Fibroblast of skin of right biceps (primary cell): Measurements from ENCODE around the gene CD300E.
"Not testable (repeated sequence)": the region's sequence is repeated elsewhere in the genome, so short reads cannot be mapped to it uniquely, and the experiment has no call there.

Source experiments
- DNase-seq: peaks from one replicate; pipeline ENCODE4 v3.0.0-alpha.2; 2013

CD300E gene

DNA sequence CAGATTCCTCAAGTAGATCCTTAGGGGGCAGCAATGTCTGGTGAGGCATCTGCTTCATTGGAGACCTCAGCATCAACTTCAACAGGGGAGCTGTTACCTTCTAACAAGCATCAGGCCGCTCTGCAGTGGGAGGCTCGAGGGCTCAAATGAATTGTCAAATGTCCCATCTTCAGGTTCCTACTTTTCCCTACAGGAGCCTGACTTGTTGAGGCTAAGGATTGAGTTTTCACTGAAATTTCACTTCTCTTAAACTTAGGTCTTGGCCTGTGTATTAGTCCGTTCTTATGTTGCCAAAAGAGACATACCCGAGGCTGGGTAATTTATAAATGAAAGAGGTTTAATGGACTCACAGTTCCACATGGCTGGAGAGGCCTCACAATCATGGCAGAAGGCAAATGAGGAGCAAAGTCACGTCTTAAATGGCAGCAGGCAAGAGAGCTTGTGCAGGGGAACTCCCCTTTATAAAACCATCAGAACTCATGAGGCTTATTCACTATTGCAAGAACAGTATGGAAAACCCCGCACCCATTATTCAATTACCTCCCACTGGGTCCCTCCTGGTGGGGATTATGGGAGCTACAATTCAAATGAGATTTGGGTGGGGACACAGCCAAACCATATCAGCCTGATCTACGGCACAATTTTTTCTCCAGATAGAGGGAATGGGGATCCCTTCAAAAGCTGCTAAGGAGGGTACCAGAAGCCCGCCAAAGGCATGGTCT is 26.3 kb downstream of the CD300E start:
- DNase-seq, result no peak

DNA sequence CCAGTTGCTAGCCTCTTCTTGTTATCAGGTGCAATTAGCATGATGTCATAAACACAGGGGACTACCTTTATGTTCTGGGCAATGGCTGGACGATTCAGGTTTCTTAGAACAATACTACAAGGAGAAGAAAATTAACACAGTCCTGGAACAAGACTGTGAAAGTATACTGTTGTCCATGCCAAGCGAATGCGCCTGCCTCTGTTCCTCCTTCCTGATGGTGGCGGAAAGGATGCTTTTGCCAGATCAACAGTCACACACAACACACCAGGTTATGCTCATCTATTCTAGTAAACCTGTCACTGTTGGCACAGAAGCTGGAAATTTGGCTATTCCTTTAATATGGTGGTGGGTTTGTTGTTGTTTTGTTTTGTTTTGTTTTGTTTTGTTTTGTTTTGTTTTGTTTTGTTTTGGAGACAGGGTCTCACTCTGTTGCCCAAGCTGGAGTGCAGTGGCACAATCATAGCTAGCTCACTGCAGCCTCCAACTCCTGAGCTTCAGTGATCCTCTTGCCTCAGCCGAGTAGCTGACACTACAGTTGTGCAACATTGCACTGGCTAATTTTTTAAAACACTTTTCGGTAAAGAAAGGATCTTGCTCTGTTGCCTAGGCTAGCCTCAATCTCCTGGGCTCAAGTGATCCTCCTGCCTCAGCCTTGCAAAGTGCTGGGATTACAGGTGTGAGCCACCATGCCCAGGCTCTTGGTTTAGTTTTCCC is 28.3 kb downstream of the CD300E start:
- no peak for DNase-seq

DNA sequence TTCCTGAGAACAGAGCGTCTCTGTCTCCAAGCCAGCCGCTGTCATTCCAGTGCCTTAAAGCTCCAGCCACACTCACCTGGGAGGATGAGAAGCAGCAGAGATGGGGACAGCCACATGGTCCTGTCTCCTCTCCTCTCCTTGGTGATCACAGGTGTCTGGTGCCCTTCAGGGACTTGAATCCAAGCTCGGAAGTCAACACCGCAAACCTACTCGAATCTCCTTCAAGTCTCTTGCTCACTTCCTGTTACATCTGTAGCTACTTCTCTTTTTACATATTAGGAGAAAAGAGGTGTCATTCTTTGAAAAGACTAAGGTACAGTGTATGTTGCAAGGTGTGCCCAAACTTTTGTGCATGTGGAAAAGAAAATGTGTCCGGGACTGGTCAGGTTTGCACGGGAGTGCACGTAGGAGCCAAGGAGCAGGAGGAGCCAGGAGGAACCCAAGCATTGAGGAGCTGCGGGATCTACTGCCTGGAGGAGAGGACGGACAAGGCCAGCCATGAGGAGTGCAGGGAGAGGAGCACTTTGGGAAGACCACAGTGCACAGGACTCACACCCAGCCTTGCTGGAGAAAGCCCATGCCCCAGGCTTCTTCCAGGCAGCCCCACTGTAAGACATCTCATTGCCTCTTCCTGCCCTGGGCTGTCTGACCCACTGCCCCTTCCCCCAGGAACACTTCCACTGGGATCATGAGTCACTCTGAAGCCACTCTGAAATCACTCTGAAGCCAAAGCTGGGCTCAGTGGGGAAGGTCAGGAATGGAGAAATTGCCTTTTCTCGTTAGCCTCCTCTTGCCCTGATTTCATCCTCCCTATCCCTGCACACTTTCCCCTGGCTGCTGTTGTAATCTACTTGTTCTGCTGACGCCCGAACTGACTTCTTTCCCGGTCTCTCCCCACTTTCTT is 31.2 kb downstream of the CD300E start, which contains the start of gene CD300LD:
Gene CD300LD, minus strand, starts transcription at position 197 of the 904 bp plus-strand sequence. Its CDS starts 81 bp downstream, at position 116.
- DNase-seq, result no peak

DNA sequence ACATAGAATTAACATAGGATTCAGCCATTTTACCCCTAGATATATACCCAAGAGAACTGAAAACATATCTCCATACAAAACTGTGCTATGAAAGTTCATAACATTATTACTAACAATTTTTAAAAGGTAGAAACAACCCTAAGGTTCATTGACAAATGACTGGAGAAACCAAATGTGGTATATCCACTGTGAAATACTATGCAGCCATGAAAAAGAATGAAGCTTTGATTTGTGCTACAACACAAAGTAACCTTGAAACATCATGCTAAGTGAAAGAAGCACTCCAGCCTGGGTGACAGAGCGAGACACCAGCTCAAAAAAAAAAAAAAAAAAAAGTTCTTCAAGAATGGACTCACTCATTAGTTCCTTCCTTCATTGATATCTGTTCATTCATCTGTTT is 32.0 kb downstream of the CD300E start:
- DNase-seq, result no peak

DNA sequence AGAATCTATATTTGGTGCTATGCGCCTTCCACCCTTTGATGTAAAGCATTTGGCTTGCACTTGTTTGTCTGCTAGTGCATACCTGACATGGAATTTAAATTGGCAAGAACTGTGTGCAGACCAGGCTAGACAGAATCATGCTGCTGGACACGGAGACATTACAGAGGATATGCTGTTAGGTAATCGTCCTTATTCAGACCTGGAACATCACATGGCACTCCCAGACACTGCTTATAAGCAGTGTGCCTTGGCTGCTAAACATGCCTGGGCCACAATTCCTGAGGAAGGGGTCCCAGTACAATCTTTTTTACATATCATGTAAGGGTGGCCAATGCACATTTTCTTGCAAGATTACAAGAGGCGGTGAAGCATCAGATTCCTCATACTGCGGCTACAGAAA is 37.8 kb downstream of the CD300E start:
- DNase-seq, result no peak

DNA sequence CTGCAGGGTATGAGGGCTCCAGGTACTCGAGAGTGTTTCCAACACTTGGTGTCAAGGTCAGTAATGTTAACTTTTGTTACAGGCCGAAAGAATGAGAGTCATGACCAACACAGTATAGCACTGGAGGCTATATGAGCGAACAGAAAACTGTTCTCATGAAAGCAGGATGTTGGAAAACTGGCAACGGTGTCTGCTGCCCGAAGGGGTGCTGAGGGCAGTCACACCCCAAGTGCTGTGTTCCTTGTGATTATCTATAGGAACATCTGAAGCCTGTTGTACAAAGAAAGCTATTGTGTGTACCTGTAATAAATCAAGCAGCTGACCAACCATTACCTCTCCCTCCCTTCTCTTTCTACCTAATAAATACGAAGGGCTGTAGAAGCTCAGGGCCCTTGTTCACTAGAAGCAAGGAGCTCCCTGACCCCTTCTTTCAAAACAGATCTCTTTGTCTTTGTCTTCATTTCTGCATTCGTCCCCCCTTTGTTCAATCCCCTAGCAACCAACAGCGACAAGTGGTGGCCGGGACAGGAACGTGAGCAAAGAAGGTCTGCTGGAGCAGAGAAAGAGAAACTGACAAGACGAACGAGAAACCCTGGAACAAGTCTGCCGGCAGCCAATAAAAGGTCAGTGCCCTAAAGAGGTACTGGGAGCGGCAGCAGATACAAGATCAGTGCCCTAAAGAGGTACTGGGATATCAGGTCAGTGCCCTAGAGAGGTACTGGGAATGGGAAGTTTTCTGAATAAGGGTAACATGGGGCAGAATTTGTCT is 39.1 kb downstream of the CD300E start:
- no peak for DNase-seq

DNA sequence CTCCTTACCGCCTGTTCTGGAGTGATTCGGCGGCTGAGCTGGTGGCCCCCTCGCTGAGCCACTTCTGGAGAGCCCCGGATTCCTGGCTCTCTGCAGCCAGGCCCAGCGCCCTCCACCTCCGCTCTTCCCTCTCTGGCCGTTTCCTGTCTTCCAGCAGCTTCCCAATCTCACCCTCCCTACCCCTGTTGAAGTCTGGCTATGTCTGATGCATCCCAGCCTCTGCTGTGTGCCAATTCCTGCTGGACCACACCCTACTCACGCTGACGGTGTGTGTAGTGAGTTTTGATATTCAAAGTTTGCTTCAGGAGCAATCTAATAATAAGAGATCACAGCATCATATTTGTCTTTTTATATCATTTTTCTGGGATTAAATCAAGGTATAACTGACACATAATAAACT is 40.9 kb downstream of the CD300E start:
- no peak for DNase-seq

DNA sequence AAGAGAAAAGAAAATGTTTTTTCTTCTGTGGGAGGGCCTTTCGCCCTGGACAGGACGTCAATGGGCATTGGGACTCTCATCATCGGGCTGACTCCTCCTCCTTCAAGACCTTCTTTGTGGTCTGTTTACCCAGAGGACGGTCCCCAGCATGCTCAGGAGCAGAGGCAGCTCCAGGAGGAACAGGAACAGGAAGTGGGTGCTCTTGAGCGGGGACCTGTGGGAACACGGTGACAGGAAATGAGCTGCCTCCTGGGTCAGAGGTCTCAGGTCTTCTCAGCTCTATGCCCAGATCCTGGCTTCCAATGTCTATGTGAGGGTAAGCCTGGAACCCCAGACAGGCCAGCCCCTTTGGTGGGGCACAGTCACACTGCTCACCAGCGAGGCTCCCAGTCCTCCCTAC is 43.6 kb downstream of the CD300E start:
- no peak for DNase-seq

DNA sequence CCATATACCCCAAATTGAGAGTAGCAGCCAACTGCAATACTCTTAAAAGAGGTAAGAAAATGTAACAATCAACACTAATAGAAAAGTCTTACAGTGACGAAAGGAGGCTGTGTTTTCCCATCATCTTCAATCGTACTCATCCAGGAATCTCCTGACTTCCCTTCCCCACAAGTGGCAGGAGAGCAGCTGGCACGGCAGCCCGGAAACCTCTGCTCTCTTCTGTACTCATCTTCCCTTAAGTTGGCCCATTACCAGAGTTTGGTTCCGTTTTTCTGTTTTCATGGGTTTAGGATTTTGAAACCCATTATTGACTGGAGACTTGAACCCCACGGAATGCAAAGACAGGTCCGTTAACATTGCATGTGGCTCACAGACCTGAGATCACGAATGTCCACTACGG is 44.6 kb downstream of the CD300E start:
- DNase-seq, result no peak

DNA sequence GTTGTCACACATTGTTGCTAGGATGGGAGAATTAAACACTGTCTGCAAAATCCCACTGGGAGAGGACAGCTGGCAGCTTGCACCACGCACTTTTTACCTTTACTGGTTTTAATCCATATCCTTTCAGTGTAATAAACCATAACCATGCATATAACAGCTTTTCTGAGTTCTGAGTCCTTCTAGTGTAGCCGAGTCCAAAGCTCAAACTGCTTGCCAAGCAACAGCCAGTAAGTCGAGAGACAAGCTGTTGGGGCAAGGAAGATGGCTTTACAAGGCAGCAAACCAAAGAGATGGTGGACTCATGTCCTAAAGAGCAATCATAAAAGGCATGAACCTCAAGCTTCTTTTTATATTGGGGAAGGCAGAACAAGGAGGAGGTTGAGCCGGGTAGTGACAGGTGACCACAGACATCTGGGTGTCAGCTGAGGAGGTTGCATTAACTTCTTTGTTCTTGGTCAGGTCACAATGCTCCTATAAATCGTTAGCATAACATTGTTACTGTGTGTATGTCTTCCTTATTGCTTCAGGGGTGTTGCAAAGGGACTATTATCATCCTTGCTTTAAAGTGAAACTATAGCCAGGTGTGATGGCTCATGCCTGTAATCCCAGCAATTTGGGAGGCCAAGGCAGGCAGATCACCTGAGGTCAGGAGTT is 48.9 kb downstream of the CD300E start:
- DNase-seq, result no peak

DNA sequence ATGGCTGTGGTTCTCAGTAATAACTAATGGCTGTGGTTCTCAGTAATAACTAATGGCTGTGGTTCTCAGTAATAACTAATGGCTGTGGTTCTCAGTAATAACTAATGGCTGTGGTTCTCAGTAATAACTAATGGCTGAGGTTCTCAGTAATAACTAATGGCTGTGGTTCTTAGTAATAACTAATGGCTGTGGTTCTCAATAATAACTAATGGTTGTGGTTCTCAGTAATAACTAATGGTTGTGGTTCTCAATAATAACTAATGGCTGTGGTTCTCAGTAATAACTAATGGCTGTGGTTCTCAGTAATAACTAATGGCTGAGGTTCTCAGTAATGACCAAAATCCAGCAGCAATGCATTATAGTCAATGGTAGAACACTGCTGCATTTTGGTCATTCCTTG is 49.9 kb downstream of the CD300E start:
- not testable (repeated sequence) for DNase-seq

DNA sequence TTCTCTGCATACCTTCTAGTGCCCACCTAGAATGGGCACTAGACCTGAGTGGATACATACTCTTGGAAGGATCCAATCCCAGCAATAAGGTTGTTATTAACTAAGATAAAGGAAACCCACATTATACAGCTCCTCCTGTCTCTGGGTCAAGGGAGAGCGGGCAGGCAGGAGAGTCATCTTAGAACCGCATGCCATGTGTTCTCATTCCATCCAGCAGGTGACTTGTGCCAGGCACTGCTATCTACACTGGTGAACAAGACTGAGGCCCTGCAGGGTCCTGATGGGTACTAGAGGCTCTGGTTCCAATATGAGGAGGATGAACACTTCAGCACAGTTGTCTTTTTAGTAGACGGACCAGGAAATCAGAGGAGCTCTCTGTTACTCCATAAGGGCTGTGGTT is 50.4 kb downstream of the CD300E start:
- no peak for DNase-seq

DNA sequence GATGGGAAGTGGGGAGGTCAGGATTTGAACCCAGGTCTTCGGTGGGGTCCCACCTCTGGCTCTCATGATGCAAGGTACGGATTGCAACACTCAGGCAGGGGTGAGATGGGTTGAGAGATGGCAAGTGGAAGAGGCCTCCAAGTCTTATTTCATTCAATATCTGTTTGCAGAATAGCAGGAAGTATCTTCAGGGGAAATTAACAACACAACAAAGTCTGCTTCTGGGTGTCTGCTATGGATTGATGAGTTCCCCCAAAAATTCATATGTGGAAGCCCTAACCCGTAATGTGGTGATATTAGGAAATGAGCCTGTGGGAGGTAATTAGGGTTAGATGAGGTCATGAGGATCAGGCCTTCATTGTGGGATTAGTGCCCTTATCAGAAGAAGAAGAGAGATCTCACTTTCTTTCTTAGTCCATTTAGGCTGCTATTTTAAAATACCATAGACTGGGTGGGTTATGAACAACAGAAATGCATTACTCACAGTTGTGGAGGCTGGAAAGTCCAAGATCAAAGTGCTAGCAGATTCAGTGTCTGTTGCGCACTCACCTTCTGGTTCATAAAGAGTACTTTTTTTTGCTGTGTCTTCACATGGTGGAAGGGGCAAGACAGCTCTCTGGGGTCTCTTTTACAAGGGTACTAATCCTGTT is 51.8 kb downstream of the CD300E start:
- no peak for DNase-seq

DNA sequence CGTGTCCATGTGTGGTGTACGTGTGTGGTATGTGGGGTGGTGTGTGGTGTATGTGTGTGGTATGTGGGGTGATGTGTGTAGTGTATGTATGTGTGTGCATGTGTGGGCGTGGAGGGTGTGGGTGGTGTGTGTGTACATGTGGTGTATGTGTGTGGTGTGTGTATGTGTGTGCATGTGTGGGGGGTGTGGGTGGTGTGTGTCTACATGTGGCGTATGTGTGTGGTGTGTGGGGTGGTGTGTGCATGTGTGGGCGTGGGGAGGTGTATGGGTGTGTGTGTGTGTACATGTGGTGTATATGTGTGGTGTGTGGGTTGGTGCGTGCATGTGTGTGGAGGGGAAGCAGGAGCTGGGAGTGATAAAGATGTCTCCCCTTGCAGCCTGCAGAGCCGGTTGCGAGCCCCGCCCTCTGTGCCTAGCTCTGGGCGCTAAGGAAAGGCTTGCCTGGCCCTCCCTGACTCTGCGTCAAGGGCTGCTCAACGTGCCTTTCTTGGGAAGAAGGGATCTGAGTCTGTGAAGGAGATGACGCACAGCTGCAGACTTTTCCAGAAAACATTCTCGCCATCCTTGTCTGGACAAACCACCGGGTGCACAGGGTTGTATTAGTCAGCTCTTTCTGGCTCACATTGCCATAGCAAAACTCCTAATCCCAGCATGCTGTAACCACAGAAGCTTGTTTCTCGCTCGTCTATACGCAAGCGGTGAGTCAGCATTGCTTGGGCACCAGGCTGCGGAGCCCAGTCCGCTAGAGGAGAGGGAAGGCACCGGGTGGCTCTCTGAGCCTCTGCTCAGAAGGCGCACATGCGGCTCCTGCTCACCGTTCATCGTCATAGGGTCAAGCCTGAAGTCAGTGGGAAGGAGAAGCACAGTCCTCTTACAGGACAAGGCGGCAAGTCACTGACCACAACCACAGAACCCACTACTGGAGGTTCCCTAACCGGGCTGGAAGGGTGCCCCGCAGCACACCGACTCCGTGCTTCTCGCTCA is 54.2 kb downstream of the CD300E start:
- peak; percentile 92 for DNase-seq

DNA sequence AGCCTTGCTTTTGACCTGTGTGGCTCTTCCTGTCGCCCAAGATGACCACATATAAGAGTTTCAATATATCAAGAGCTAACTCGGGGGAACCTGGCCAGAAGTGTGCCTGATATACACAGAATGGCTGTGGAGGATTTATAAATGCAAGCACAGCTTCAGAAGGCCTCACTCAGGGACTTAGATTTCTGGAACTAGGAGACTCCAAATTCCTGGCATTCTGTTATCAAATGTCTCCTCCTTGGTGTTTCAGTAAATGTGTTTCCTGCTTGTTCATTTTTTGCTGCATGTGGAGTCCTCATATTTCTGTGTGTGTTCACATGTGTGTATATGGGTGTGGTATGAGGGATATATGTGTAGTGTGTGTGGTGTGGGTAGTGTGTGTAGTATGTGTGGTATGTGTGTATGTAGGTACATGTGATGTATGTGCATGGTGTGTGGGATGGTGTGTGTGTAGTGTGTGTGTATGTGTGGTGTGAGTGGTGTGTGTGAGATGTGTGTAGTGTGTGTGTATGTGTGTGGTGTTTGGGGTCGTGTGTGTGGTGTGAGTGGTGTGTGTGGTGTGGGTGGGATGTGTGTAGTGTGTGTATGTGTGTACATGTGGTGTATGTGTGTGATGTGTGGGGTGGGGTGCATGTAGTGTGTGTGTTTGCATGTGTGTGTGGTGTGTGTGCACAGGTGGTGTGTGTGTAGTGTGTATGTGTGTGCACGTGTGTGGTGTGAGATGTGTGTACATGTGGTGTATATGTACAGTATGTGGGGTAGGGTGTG is 55.2 kb downstream of the CD300E start:
- peak; percentile 30 for DNase-seq

DNA sequence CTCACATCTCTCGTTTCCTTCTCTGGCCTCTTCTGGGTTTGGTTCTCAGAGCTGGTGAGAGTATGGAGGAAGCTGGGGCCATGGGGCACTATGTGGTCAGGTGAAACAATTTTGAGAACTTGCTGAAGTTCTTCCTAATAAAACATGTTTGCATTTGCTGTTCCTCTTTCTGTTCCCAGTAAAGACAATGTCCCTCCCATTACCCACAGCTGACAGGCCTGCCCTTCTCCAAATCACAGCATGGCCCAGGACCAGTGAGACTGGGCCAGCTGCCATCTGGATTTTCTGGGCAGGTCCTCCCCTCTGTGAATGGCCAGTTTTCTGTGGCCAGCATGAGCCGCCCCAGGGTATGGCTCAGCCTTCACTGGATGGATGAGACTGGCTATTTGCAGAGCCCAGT is 56.1 kb downstream of the CD300E start, which contains the start of gene CD300H:
Gene CD300H, minus strand, starts transcription at position 113 of the 400 bp plus-strand sequence.
- DNase-seq, result no peak

DNA sequence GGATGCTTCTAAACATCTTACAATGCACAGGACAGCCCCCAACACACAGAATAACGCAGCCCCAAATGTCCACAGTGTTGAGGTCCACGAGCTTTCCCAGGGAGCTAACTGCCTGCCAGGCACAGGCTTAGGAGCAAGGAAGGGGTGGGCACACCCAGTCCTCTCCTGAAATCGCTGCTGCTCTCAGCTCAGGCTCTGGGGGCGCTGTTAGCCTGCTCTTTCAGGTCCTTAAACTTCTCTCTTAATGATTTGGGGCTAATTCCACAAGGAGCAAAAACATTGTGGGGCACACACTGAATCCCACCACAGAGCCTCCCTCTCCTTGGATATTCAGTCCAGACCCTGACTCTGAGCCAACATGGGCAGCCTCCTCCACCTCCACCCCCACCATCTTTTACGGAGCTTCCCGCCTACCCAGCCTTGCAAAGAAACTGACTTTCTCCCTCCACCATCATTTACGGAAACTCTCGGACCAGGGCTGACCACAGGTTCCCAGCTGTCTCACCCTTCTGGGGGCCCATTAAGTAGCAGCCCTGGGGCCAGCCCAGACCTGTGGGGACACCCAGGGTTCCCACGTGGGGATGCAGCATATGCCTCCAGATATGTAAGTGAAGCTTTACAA is 57.3 kb downstream of the CD300E start:
- peak; percentile 21 for DNase-seq

DNA sequence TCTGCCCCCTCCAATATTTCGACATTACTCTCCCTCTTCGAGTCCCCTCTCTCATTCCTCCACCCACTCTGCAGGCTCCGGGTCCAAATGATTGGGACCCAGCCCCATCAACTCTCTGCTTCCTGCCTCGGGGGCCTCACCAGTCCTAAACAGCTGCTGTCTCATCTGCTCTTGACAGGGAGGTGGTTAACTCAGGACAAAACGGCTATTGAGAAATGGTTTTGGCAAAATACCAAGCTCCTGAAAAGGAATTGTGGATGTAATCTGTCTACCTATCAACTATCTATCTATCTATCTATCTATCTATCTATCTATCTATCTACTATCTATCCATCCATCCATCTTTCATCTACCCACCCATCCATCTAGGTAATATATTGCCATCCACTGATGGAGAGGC is 58.4 kb downstream of the CD300E start:
- DNase-seq, result no peak

DNA sequence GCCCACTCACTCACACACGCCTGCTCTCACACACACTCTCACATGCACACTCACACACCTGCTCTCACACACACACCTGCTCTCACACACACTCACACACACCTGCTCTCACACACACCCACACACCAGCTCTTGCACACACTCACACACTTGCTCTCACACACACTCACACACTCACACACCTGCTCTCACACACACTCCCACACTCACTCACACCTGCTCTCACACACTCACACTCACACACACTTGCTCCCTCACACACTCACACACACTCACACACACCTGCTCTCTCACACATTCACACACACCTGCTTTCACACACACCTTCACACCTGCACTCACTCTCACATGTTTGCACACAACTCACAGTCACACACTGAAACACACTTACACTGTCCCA is 60.2 kb downstream of the CD300E start:
- no peak for DNase-seq
